LoVo (cell line): ENCODE measurements around the gene B4GALT5.

Experiments
- DNase-seq: peaks from one replicate; pipeline ENCODE4 v3.0.0-alpha.2; 2016; ENCODE audit warnings: low spot score

Gene B4GALT5

DNA sequence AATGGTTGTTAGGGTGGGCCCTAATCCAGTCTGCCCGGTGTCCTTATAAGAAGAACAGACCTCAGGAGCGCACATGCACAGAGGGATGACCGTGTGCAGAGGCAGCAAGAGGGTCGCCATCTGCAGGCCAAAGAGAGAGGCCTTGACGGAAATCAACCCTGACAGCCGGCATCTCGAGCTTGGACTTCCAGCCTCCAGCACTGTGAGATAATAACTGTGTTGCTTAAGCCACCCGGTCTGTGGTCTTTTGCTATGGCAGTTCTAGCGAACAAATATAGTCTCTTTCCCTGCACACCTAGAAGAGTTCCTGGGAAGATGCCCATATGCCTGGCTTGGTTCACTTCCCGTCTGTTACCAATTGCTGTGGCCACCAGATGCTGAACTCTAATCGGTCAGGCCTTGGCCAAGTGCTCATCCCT is 110.5 kb downstream of the B4GALT5 start:
- no peak for DNase-seq

DNA sequence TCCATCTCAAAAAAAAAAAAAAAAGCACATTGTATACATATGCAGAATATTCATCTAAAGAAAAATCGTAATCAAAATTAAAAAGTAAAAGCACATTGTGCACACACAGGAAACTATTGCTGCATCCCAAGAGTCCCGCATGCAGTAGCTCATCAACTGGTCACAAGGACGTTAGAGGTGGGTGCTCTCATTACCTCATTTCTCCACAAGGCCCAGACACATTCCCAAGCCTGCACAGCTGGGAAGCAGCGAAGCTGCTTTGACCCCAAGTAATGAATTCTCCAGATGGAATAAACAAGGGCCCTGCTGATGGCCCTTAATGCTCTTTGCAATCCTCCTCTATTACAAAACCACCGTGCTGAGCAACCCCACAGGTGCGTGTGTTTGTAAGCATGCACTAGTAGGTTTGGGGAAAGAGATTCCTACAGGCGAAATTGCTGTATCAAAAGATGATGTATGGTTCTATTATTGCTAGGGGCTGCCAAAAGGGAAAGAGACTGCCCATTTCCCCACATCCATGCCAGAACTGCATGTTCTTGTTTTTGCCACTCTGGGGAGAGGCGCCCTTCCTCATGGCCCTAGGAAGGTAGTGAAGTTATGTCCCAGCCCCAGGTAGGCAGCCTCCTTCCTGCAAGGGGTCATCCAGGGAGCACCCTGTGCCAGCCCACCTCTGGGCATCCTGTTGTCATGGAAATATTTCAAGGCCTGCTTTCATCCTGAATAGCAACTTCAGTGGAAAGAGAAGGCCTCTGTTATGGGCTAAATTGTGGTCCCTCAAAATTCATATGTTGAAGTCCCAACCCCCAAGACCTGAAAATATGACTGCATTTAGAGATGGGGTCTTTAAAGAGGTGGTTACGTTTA is 111.1 kb downstream of the B4GALT5 start:
- no peak for DNase-seq

DNA sequence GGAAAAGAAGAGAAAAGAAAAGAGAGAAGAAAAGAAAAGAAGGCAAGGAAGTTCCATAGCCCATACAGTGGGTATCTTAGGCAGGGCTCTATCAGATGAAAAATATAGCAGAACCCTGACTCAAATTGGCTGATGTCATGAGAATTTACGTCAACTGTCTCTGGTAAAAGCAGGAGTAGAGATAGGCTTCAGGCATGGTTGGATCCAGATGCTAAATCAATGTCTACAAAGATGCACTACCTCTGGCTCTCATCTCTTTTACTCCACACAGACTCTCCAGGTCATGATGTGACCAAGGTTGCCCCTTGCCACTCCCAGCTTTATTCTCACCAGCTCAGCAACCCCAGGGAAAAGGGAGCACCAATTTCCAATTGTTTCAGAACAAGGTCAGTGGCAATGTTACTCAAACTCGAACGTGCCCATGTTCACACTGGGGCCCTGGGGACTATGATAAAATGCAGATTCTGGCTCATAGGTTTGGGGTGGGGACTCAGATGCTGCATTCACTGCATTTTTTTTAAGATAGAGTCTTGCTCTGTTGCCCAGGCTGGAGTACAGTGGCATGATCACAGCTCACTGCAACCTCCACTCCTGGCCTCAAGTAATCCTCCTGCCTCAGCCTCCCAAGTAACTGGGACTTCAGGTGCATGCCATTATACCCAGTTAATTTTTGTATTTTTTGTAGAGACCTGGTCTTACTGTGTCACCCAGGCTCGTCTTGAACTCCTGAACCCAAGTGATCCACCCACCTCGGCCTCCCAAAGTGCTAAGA is 112.3 kb downstream of the B4GALT5 start:
- no peak for DNase-seq

DNA sequence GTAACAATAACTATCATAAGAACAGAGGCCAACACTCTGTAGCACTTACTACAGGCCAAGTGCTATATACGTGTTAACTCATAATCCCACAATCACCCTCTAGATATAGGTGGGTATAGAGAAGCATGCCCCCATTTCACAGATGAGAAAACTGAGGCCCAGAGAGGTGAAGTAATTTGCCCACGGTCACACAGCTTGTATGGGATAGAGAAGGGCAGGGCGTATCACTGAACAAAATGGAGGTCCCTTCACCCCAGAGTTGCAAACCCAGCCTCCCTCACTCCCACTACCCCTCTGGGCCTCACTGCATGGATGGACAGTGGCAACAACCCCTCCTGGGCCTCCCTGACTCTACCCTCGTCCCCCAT is 113.9 kb downstream of the B4GALT5 start:
- no peak for DNase-seq

DNA sequence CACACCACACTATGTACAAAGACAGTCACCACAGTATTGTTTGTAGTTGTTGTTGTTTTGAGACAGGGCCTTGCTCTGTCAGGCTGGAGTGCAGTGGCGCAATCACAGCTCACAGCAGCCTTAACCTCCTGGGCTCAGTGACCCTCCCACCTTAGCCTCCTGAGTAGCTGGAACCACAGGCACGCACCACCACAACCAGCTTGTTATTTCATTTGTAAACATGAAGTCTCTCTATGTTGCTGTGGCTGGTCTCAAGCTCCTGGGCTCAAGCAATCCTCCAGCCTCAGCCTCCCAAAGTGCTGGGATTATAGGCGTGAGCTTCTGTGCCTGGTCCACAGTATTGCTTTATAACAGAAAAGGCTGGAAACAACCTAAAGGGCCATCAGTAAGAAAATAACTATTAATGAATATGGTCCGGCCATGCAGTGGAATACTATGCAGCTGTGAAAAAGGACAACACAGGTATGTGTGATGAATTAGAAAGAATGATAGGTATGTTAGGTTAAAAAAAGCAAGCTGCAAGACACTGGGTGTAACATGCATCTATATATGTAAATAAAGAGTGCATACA is 115.8 kb downstream of the B4GALT5 start:
- no peak for DNase-seq

DNA sequence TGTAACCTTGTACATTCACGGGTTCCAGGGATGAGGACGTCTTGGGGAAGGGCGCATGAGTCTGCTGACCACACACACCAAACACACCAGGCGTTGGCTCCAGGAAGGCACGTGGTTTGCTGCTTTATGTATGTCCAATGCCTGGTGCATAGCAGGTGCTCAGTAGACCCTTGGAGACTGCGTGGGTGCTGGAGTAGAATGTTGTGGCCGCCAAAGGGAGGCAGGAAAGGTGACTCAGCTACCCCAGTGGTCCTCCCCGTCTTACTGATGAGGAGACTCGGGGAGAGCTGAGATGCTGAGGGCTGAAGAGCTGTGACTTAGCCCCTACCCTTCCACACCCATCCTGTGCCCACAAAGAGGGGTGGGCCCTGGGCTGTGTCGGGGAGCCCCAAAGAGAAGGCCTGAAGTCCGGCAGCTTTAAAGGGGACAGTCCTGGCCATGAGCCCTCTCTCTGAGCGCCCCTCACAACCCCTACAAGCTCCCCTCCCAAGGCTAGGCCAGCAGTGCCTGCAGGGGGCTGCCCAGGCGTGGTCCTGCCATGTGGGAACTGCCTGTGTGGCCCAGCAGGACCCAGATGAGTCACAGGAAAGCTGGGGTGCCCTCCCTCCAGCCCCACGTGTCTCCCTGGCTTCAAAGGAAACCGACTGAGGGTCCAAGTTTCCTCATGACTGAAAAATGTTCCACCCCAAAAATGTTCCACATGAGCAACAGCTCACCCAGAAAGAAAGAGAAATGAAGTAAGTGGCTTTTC is 117.7 kb downstream of the B4GALT5 start:
- DNase-seq: no peak

DNA sequence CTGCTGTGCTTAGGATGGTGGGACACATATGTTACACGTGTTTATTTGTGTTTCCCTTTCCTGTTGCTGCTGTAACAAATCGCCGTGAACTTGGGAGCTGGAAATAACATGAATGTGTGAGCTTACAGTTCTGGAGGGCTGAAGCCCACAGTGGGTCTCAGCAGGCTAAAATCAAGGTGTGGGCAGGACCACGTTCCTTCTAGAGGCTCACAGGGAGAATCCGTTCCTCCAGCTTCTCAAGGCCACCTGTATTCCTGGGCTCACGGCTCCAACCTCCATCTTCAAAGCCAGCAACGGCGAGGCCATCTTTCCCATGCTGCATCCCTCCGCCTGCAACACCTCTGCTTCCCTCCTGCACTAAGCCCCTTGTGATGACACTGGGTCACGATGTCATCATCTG is 118.3 kb downstream of the B4GALT5 start:
- DNase-seq: no peak

DNA sequence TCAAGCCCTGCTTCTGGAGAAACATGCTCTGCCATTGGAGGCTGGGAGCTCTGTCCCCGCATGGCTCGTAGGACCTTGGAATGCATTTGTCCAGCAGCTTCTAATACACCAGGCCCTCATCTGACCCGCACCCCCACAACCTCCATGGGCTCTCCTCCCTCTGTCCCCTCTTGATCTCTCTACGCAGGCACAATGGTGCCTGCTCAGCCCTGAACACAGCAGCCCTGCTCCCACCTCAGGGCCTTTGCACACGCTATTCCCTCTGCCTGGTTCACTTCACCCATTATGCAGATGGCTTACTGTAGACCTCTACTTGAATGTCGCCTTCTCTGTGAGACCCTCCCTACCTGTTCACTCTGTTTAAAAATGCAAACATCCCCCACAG is 118.8 kb downstream of the B4GALT5 start:
- no peak for DNase-seq

DNA sequence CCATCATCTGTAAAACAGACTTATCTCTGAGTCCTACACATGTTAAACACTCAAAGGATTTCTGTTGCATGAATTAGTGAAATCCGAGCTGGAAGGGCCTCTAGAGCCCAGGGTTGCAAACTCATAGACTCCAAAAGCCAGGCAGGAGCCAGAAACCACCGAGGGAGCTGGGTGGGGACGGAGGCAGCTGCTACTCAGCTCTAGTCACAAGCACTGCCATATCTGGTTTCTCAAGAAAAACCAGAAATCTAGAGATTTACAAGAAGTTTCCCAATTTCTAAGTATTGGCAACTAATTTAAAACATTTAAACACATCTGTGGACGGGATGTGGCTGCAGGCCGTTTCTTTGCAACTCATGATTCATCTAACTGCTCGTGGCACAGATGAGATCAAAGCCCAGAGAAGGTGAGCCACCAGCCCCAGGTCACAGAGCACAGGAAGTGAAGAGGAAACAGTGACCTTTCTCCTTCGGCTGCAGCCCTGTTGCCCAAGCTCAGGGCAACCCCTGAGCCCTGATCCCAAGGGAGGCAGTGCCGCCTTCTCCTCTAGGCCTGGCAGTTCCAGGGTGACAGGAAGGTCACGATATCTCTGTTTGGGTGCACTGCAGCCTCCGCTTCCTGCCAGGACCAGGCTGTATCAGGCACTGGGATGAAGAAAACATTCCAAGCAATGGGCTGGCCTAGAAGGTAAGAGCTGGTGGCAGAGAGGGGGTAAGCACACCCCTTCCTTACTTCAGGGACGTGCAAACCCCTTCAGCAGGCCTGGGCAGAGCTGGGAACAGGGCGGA is 119.3 kb downstream of the B4GALT5 start:
- no peak for DNase-seq

DNA sequence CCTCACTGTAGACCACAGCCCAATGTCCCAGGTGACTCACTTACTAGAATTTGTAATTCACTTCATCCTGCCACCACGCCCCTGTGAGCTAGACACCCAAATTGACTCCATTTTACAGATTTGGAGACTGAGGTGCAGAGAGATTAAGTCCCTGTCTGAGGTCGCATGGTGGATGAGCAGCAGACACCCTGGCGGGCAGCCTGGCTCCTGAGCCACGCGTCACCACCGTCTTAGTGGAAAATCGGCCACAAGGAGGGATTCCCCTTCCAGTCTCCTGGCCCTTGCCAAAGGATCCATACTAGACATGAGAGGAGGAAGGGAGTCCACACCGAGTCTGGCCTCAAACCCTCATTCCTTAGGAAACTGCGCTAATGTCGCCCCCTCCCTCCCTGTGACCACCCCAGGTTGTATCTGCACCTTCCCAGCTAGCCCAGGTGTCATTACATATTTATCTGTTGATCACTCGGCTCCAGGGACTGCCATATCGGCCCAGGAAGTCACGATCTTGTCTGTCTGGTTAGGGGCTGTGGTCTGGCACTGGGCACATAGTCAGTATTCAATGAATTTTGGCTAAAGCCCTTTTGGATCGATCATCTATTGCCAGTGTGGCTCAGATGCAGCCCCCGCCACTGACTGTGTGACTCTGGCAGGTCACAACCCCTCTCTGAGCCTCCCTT is 120.1 kb downstream of the B4GALT5 start:
- no peak for DNase-seq

DNA sequence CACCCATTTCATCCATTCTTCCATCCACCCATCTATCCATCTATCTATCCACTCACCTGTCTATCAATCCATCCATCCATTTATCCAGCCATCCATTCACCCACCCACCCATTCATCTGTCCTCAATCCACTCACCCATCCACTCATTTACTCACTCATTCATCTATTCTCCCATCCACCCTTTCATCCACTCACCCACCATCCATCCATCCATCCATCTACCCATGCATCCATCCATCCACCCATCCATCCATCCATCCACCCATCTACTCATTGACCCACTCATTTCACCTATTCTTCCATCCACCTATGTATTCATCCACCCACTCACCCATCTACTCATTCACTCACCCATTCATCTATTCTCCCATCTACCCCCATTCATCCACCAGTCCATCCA is 121.6 kb downstream of the B4GALT5 start:
- no peak for DNase-seq

DNA sequence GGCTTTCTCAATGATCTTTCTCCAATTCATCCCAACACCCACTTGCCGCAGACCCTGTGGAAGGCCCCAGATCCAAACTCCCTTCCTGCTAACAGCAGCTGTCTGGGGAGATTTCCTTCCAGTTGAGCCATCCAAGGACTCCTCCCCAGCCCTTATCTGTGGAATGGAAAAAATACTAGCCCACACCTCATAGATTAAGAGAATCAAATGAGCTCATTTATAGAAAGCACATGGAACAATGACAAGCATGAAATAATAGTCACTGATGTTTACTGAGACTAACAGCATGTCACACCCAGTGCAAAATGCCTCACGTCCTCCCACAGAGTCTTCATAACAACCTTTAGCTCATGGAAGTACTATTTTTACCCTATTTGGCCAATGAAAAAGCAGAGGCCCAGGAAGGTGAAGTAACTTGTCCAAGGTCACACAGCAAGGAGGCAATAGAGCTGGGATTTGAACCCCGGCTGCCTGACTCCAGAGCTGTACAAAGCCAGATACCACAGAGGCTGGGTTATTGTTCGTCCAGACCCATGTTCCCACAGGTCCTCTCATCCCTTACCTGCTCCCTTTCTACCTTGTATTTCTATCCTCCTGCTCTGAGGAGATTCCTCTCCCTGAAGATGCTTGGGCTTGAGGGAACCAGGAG is 122.3 kb downstream of the B4GALT5 start:
- no peak for DNase-seq

DNA sequence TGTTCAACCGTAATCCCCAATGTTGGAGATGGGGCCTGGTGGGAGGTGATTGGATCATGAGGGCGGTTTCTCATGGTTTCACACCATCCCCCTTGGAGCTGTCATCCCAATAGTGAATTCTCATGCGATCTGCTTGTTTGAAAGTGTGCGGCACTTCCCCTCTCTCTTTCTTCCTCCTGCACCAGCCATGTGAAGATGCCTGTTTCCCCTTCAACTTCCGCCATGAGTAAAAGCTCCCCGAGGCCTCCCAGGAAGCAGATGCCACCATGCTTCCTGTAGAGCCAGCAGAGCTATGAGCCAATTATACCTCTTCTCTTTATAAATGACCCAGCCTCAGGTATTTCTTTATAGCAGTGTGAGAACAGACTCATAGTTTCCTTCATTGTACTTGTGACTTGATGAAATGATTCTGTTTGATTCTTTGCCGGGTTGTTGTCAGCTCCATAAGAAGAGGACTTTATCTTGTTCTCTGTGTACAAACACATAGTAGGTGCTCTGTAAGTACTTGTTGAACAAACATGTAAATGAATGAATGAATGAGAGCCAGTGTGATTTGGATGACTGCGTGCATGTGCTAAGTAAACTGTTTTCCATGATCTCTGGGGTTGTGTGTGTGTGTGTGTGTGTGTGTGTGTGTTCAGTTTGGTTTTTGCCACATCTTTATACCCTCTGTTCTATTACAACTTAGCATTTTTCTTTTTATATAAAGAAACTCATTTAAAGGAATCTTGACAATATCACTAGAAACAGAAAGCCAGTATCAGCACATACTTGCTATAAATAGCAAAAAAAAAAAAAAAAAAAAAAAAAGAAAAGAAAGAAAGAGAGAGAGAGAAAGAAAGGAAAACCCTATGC is 123.3 kb downstream of the B4GALT5 start:
- no peak for DNase-seq

DNA sequence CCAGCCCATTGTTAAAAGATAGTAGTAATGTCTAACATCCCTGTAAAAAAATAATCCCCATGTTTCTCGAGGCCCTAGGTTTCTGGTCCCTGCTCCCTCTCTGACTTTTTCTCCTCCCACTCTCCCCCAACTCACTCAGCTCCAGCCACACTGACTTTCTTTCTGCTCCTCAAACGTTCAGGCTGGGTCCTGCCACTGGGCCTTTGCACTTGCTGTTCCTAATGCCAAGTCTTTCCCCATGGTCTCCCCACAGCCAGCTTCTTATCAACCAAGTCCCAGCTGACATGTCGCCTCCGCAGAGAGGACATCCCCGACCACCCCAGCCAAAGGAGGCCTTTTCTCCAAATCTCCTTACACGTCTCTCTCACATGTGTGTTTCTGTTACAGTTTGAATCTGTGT is 123.9 kb downstream of the B4GALT5 start:
- no peak for DNase-seq

DNA sequence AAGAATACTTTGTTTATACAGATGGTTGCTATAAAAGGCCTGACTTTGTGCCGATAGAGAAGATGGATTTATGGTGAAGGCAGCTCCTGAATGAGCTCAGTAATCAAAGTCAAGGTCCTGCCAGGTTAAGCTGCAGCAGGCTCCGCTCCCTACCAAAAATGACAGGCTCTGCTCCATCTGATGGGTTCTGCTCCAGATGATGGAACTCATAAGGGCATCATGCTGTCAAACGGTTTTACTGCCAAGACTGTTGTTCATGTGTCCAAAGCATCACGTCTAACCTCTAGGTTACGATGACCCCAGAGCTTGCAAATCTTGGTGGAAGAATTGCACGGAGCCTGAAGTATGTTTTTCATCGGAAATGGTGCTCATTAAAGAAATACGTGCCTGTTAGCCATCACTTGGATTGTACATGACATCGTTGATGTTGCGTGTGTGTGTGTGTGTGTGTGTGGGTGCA is 126.5 kb downstream of the B4GALT5 start:
- DNase-seq: no peak

DNA sequence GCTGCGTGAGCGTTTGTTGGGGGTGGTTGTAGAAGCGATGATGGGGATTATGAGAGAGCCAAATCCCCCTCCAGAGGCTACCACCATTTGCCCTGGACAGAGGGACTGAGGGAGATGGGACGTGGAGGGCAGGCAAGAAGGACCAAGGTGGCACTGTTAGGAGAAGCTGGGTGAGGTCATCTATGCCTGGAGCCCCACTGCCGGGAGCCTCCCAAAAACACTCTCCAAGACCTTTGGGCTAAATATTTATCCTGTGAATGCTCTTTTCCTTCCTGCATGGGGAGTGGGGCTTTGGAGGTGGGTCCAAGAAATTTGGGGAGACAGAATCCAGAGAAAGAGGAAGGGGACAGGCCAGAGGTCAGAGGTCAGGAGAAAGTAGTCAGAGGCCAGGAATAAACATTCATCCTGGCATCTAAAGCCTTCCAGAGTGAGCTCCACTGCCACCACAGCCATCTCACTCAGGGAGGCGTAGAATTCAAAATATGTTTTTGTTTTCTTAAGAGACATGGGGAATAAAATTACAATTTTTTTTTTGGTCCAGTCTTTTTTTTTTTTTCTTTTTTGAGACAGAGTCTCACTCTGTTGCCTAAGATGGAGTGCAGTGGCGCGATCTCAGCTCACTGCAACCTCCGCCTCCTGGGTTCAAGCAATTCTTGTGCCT is 128.0 kb downstream of the B4GALT5 start:
- no peak for DNase-seq

DNA sequence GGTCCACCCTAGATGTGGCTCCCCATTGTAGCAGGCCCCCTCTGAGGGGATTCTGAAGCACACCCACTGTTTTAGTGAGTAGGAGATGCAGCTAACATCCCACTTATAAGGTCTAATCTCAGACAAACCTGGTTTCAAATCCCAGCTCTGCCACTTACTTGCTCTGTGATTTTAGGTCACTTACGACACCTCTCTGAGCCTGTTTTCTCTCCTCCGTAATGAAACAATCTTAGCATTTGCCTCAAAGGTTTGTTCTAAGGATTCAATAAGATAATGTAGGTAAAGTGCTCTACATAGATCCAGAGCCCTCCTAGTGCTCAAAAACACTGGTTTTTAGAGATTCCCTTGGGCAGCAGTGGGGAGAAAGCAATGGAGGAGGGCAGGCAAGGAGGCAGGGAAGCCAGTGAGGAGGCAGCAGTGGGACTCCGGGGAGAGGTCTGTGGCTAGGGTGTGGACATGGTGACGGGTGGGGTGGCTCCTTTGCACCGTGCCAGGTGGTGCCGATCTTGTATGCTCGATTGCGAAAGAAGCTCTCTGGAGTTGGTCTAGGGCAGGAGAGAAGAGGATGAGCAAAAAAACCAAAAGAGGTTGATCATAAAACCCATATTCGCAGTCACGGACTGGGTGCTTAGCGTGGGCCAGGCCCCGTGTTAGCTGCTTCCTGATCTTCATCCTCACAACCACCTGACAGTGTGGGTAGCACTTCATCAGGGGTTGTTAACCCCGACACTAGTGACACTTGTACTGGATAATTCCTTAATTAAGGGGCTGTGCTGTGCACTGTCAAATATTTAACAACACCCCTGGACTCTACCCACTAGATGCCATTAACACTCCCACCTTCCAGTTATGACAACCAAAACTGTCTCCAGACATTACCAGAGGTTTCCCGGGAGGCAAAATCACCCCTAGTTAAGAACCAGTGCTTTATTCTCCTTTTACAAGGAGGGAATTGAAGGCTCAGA is 129.0 kb downstream of the B4GALT5 start:
- peak; percentile 41 for DNase-seq
